SKM-1 (cell line): ENCODE results near the gene ABCB9.
"Not testable (repeated sequence)": the region's sequence is repeated elsewhere in the genome, so short reads cannot be mapped to it uniquely, and the experiment has no call there.

ENCODE experiments used
- DNase-seq: peaks from one replicate; lab custom pipeline; 2025; ENCODE audit not compliant: unreplicated experiment; lab: John Stamatoyannopoulos, UW

The ABCB9 gene

DNA sequence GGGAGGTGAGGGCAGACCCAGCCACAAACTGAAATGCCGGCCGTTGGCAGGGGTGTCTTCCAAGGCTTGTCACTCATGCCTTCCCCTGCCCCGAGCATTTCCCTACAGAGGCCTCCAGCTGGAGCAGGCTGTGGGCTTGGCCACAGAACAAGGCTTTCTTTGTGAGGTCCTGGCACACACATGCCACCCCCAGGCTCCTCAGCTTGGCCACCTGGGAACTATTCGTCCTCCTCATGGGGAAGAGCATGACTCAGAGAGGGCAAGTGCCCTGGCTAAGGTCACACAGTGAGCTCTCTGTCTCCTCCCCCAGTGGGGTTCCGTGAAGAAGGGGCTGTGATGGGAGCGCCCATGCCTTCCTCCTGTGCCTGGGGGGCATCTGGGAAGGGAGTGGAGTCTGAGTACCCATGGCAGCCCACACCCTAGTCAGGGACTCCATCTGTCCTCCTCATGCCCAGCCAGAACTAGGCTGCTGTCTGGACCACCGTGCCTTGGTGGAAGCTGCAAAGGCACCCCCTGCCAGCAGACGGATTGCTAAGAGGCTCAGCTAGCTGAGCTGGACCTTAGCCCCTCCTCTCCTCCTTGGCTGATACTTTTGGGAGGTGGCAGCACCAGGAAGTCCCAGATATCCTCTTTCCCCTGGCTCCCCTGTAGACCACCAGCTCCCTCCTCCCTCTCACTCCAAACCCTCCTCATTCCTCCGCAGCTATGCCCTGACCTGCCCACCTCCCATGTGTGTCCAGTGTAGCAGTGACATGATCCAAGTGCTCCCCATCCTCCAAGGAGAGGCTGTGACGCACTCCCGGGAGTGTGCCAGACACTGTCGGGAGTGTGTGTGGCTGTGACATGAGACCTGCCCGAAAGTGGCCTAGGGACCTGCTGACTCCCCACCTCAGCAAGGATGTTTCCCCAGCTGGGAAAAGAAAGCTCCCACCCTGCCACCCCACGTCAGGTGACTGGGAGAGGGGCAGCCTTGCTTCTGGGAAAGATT is 21.4 kb downstream of the ABCB9 start:
- no peak for DNase-seq

DNA sequence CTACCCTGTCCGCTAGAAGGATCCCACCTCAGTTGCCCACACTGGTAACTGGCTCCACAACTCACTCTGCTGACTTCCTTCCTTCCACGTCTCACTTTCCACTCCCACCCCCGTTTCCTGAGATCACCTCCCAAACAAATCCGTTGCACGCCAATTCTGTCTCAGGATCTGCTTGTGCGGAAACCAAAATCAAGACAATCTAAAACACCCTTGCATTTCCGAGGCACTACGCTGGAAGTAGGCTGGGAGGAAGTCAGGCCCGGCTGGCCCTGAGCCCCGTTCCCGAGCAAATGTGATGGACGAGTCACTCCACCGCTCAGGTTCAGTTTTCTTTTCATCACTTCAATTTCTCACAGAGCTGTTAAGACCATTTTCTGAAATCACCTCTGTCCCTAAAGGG is 23.1 kb downstream of the ABCB9 start:
- no peak for DNase-seq

DNA sequence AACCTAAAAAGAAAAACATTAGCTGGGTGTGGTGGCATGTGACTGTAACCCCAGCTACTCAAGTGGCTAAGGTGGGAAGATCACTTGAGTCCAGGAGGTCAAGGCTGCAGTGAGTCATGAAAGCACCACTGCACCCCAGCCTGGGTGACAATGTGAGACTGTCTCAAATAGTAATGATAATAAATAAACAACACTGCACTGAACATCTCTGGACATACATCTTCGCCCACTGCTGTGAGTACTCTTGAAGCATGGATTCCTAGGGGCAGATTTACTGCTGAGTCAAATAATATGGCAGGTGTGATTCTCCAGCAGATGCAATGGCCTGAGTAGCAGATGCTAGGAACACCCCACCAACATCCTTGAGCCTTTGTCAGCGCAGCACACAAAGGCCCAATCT is 23.6 kb downstream of the ABCB9 start:
- DNase-seq = no peak

DNA sequence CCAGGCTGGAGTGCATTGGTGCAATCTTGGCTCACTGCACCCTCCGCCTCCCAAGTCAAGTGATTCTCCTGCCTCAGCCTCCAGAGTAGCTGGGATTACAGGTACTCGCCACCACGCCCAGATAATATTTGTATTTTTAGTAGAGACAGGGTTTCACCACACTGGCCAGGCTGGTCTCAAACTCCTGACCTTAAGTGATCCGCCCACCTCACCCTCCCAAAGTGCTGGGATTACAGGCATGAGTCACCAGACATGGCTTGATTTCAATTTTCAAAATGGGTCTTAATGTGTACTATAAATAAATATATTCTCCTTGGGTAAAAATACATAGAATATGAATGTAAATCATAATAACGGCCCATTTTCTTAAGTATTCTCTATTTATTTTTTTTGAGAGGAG is 24.9 kb downstream of the ABCB9 start:
- DNase-seq = not testable (repeated sequence)

DNA sequence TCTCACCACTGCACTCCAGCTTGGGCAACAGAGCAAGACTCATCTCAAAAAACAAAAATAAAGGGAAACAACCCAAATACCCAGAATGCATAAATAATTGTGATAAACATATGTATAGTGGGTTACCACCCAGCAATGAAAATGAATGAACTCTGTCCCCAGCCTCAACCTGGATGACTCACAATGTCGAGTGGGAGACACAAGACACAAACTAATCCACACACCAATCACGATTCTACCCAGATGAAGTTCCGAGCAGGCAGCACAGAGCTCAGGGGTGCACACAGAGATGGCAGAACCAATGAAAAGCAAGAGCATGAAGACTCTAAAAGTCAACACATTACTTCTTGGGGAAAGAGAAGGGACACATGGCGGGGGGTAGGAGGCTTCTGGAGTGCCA is 27.1 kb downstream of the ABCB9 start:
- DNase-seq = no peak

DNA sequence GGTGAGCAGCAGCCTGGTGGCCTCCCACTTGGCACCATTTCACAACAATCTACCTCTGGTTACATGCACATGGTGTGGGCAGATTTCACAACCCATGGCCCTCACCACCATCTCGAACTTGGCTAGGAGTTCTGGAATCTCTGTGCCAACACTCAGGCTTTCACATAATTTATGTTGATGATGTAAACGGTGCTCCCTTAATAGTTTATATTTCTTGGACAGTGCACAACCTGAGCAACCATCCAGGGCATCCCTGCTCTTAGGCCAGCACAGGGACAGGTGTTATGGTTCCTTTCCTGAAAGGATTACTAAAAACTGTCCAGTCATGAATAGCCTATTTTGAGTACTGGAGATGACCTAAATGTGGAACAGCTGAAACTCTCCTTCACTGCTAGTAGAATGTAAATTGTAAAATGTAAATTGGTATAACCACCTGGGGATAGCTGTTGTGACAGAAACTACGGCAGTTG is 28.6 kb downstream of the ABCB9 start:
- DNase-seq = no peak

DNA sequence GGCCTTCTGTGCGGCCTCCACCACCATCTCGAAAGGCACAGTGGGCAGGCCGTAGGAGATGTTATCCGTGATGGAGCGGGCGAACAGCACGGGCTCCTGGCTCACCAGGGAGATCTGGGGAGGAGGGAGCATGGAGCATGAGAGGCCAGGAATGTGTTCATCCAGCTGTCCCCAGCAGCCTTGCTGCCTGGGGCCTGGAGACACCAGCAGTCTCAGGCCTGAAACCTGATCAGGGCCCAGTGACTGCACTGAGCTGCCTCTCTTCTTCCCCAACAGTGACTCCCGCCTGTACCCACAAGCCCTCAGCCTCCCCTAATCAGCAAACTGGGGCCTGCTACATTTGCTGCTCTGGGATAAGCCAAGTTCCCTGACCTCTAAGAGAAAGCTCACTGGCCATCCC is 30.9 kb downstream of the ABCB9 start:
- DNase-seq = no peak

DNA sequence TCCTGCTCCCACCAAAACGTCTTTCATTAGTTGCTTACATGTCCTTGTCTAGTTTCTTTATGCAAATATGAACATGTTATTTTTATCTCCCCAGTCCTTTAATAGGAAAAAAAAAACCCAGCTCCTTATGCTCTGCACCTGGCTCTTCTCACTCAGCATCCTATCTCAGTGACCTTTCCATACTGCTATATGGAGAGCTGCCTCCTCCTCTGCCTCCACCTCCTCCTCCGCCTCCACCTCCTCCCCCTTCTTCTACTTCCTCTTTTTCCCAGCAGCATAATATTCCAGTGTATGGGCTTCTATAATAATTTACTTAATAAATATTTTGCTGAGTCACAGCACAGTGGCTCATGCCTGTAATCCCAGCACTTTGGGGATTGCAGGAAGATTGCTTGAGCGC is 31.5 kb downstream of the ABCB9 start:
- DNase-seq = no peak

DNA sequence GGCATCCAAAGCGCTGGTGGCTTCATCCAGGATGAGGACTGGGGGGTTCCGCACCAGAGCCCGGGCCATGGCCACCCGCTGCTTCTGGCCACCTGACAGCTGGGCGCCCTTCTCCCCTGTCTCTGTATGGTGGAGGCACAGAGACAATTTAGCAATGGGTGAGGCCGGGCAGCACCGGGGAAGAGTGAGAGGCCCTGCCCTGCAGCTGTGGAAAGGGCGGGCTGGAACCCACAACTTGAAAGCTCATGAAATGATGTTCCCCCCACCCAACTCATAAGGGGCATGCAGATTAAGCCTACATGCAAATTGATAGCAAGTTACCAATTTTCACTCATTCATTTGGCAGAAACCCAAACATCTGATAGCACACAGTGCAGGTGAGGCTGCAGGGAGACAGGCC is 34.1 kb downstream of the ABCB9 start:
- DNase-seq = no peak

DNA sequence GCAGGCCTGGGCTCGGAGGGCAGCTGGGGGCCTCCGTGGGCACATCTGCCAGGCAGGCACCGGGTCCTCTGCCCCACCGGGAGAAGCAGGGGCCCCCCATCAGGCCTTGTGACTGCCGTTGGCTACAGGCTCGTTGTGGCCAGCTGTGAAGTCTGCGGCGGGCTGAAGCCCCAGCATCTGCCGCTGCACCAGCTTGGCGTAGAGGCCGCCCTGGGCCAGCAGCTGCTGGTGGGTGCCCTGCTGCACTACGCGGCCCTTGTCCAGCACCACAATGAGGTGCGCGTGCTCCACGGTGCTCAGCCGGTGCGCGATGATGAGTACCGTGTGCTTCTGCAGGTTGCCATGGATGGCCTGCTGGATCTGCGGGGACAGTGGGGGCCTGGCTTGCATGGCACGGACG is 36.5 kb downstream of the ABCB9 start:
- DNase-seq = no peak

DNA sequence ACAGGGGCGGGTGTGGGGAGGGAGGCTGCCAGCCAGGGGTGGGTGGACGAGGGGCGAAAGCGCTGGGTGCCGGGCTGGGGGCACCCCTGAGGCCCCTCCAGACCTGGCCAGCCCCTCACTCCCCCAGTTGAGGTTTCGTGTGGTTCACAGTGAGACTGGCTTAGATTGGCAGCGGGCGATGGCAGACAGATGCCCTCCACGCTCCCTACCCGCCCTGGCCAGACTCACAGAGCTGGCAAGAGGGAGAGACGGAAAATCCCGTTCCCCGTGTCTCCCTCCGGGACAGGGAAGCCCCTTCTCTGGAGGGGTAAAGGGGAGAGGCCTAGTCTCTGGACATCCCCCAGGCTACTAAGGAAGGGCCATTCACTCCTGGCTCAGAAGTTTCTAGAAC is 37.1 kb downstream of the ABCB9 start:
- no peak for DNase-seq

DNA sequence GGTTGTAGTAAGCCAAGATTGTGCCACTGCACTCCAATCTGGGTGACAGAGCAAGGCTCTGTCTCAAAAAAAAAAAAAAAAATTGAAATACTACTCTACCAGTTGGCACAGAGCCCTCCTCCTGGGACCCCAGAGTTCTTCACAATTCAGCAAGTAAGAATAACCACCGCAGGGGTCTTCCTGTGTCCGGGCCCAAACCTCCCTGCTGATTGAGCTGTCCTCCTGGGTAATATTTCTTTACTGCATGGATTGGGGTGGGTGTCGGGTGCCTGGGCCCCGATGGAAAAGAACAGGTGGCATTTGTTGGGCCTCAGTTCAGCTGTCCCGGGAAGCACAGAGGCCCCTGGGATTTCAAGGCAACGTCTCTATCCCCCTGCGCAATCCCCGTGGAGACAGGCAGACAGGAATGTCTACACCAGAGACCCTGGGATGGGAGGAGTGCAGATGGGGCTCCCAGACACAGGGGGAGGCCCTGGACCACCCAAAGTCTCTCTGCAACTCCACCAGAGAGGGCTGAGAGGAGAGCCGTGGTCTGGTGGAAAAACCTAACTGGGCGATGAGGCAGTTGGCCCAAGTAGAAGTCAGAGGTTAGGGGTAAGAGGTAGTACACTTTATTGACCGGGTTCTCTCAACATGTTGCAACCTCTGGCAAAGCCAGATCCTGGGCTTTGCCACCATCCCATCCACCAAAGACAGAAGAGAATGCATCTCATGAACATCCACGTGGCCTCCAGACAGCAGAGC is 37.7 kb downstream of the ABCB9 start:
- no peak for DNase-seq

DNA sequence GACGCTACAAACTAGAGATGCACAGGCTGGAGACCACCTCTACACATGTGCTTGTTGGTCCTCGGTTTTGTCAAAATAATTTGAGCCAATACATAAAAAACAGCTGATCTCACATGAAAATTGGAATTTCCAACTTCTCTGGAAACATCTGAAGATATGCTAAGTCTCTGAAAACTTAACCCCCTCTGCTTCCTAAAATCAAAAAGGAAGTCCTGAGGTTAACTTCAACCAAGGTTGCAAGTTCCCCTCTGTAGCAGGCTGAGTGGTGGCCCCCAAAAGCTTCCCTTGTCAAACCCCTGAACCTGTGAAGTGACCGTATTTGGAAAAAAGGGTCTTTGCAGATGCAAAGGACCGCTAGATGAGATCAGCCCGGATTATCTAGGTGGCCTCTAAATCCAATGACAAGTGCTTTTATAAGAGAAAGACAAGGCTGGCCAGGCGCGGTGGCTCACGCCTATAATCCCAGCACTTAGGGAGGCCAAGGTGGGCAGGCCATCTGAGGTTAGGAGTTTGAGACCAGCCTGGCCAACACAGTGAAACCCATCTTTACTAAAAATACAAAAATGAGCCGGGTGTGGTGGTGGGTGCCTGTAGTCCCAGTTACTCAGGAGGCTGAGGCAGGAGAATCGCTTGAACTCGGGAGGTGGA is 38.4 kb downstream of the ABCB9 start:
- DNase-seq = no peak

DNA sequence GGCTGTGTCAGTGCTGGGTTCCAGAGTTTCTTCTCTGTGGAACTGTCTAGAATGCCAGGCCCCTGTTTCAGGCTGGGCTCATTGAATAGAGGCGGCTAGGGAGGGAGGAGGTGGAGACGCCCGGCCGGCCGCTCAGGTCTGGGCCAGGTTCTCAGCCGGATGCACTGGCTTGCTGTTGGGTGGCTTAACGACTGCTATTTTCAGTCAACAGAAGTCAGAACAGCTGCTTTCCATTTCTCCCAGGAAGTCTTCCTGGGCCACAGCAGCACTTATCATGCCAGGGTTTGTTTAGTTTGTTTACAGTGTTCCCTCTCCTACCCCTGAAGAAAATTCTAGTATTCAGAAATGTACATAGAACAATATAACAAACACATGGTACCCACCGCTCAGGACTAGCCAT is 44.3 kb downstream of the ABCB9 start:
- DNase-seq = no peak

DNA sequence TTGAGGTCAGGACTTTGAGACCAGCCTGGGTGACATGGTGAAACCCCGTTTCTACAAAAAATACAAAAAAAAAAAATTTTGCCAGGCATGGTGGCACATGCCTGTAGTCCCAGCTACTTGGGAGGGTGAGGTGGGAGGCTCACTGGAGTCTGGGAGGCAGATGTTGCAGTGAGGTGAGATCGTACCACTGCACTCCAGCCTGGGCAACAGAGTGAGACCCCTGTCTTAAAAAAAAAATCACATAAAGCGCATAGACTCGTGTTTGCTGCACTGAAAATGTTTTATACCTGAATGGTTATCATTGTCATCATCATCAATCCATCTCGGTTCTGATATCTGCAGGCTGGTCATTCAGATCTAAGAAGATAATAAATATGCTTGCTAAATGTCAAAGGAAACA is 45.6 kb downstream of the ABCB9 start:
- no peak for DNase-seq

DNA sequence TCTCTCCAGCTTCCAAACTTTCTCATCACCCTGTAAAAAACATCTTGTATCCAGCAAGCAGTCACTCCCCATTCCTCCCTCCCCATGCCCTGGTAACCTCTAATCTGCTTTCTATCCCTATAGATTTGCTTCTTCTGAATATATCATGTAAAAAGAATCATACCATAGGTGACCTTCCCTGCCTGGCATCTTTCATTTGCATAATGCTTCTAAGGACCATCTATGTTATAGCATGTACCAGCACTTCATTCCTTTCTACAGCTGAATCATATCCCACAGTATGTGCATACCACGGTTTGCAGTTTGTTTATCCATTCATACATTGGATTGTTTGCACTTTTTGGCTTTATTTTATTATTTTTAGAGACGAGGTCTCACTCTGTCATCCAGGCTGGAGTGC is 47.4 kb downstream of the ABCB9 start:
- DNase-seq = no peak

DNA sequence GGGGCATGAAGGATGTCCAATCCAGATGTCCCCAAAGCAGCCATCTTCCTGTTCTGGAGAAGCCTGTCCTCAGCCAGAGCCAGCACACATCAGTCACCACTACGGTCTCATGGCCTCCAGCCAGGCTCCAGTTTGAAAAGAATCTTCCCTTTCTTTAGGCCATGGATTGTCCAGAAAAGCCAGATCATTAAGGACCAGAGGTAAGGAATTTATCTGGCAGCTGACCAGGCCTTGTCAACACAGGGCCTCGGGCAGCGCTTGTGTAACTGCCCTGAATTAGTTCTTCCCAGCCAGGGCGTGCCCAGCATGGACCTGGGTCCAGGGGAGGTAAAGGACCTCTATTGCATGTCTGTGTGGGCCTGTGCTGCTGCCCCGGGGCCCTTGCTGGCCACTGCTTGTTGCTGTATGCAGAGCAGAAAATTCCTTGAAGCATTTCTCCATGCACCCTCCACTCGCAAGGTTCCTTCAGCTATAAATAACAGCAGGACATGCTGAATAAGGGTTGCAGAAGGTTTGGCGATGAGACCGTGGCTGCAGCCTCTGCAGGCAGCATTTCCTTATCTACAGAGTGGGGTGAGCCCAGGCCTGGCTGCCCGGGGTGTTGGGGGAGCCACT is 48.6 kb downstream of the ABCB9 start:
- DNase-seq = no peak

DNA sequence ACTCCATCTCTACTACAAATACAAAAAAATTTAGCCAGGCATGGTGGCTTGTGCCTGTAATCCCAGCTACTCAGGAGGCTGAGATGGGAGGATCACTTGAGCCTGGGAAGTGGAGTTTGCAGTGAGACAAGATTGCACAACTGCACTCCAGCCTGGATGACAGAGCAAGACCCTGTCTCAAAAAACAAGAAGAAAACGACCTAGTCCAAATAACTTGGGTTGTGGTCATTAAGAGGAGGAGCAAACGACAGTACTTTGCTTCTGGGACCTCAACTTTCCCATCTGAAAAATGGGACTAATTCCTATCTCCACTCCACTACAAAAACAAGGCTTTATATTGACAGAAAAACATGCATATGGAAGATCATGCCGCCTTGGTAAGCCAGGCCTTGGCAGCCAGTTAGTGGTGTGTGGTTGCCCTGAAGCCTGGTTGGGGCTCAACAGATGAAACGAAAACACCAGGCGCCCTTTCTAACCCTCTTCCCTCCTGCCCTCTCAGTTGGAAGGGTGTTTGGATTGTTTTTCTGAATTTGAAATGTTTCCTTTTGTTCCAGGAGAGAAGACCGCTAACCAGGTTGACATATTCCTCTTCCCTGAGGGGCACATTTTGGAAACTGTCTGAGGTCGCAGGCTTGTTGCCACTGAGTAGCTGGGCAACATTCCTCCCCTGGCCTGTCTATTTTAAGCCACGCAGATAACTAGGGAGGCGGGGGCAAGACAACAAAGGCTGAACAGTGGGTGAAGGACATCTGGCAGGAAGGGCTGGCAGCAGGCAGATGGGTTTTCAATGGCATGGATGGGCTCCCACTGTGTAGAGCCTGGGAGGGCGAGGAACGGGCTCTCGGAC is 56.6 kb downstream of the ABCB9 start:
- no peak for DNase-seq

DNA sequence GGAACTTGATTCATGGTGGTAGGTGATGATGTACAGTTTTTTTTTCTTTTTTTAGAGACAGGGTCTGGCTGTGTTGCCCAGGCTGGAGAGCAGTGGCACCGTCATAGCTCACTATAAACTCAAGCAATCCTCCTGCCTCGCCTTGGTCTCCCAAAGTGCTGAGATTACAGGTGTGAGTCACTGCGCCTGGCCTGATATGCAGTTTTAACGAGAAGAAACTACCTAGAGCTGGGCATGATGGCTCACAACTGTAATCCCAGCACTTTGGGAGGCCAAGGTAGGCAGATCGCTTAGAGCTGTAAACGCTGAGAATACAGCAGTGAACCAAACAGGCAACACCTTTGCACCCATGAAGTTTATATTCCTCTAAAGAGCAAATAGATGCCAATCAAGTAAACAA is 57.3 kb downstream of the ABCB9 start:
- DNase-seq = no peak

DNA sequence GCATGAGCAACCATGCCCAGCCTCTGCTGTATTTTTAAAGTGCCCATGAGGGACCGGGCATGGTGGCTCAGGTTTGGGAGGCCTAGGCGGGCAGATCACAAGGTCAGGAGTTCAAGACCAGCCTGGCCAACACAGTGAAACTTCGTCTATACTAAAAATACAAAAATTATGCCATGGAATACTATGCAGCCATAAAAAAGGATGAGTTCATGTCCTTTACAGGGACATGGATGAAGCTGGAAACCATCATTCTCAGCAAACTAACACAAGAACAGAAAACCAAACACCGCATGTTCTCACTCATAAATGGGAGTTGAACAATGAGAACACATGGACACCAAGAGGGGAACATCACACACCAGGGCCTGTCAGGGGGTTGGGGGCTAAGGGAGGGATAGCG is 61.0 kb downstream of the ABCB9 start:
- not testable (repeated sequence) for DNase-seq
